Hepatocyte (in vitro differentiated cells): ENCODE data around the gene ACAP3. TPM values are rescaled to one million over a fixed set of nuclear protein-coding genes. Genes with fewer than 3 reads are reported as not detected.

Experiments used
- DNase-seq: peaks from one replicate; pipeline ENCODE4 v3.0.0-alpha.2; 2016; ENCODE audit warnings: low spot score
- H2AFZ ChIP-seq: fragments of 200-600 bp; sonication (generic); 2 replicates; pipeline ENCODE4 v1.6.0; 2016; ENCODE audit warnings: antibody characterized with exemption, mild to moderate bottlenecking
- H3K27ac ChIP-seq: fragments of 200-600 bp; sonication (generic); 2 replicates; pipeline ENCODE4 v1.5.1; 2016; ENCODE audit warnings: mild to moderate bottlenecking
- H3K27me3 ChIP-seq: fragments of 200-600 bp; sonication (generic); 2 replicates; pipeline ENCODE4 v1.6.1; 2016
- H3K36me3 ChIP-seq: fragments of 200-600 bp; sonication (generic); replicated peaks from 2 replicates; pipeline ENCODE4 v1.5.1; 2016; ENCODE audit warnings: low read depth; ENCODE audit not compliant: insufficient read depth
- H3K4me1 ChIP-seq: fragments of 200-600 bp; sonication (generic); 2 replicates; pipeline ENCODE4 v1.5.1; 2016; ENCODE audit warnings: mild to moderate bottlenecking, moderate library complexity; ENCODE audit not compliant: insufficient read depth
- H3K4me2 ChIP-seq: fragments of 200-600 bp; sonication (generic); 2 replicates; pipeline ENCODE4 v1.6.0; 2016
- H3K4me3 ChIP-seq: fragments of 200-600 bp; sonication (generic); 2 replicates; pipeline ENCODE4 v1.5.1; 2016; ENCODE audit warnings: mild to moderate bottlenecking
- H3K79me2 ChIP-seq: fragments of 200-600 bp; sonication (generic); 2 replicates; pipeline ENCODE4 v1.6.0; 2017; ENCODE audit warnings: mild to moderate bottlenecking
- H3K9me2 ChIP-seq: fragments of 200-600 bp; sonication (generic); replicated peaks from 2 replicates; pipeline ENCODE4 v1.6.0; 2017; ENCODE audit warnings: mild to moderate bottlenecking; ENCODE audit not compliant: insufficient read depth
- H3K9me3 ChIP-seq: fragments of 200-600 bp; sonication (generic); 2 replicates; pipeline ENCODE4 v1.5.1; 2016; ENCODE audit warnings: low read depth, mild to moderate bottlenecking
- H4K20me1 ChIP-seq: fragments of 200-600 bp; sonication (generic); 2 replicates; pipeline ENCODE4 v1.6.0; 2016; ENCODE audit warnings: mild to moderate bottlenecking; ENCODE audit not compliant: insufficient read depth, poor library complexity, severe bottlenecking
- CTCF ChIP-seq: fragments of 200-600 bp; sonication (generic); IDR thresholded peaks from 2 replicates; pipeline ENCODE4 v1.5.1; 2016; ENCODE audit warnings: antibody characterized with exemption, mild to moderate bottlenecking; ENCODE audit not compliant: poor library complexity
- EZH2 ChIP-seq: fragments of 200-600 bp; sonication (generic); IDR thresholded peaks from 2 replicates; pipeline ENCODE4 v1.6.1; 2016; ENCODE audit warnings: antibody characterized with exemption, mild to moderate bottlenecking, borderline replicate concordance
- EZH2phosphoT487 ChIP-seq: fragments of 200-600 bp; sonication (generic); IDR thresholded peaks from one replicate; pipeline ENCODE4 v1.6.1; 2018; ENCODE audit warnings: antibody characterized with exemption, mild to moderate bottlenecking, low read depth, moderate library complexity; ENCODE audit not compliant: unreplicated experiment, severe bottlenecking
- WGBS: methylation state at CpG from one replicate; pipeline ENCODE4 v1.1.6; 2016; ENCODE audit warnings: low lambda C conversion rate; ENCODE audit errors: missing lambda C conversion rate; 5-methylcytosine and 5-hydroxymethylcytosine counted together
- polyA plus RNA-seq: library from polyadenylated mRNA; unstranded; fragments of >200 nt; fragmentation: Nextera tagmentation; extraction: Ambion mirVana; gene quantifications from 2 replicates; pipeline ENCODE4 v1.2.1, GENCODE V29; 2016
- total RNA-seq: library from RNA; depleted of rRNA; stranded (reverse); fragments of >200 nt; gene quantifications from 2 replicates; pipeline ENCODE4 v1.2.3, GENCODE V29; 2014

The ACAP3 gene
- total and polyA plus RNA-seq, 2 experiments from 2014 or later, result 56.0 to 87.1 TPM

GRCh38 chr1:1260843-1261560 lies 46.7 kb downstream of the ACAP3 start:
- H3K79me2 ChIP-seq, result peaks cover 21% of the 10 kb centered on the region
- 93% methylated on average over 16 of the region's 16 CpGs for WGBS
- H4K20me1 ChIP-seq, result peaks cover 15% of the 10 kb centered on the region
- H3K9me3 ChIP-seq, result no peaks in the 10 kb centered on the region
- H3K27ac ChIP-seq, result no peak overlapping the region
- no peaks in the 10 kb centered on the region for H3K36me3 ChIP-seq
- no peaks in the 10 kb centered on the region for H3K4me1 ChIP-seq
- H3K4me3 ChIP-seq, result no peak overlapping the region
- TF ChIP-seq EZH2 (no peak), EZH2phosphoT487 (no peak), CTCF (no peak)
- no peaks in the 10 kb centered on the region for H3K27me3 ChIP-seq
- H3K9me2 ChIP-seq, result no peaks in the 10 kb centered on the region
- H2AFZ ChIP-seq, result no peak overlapping the region
- H3K4me2 ChIP-seq, result no peak overlapping the region
- DNase-seq, result no peak

DNA sequence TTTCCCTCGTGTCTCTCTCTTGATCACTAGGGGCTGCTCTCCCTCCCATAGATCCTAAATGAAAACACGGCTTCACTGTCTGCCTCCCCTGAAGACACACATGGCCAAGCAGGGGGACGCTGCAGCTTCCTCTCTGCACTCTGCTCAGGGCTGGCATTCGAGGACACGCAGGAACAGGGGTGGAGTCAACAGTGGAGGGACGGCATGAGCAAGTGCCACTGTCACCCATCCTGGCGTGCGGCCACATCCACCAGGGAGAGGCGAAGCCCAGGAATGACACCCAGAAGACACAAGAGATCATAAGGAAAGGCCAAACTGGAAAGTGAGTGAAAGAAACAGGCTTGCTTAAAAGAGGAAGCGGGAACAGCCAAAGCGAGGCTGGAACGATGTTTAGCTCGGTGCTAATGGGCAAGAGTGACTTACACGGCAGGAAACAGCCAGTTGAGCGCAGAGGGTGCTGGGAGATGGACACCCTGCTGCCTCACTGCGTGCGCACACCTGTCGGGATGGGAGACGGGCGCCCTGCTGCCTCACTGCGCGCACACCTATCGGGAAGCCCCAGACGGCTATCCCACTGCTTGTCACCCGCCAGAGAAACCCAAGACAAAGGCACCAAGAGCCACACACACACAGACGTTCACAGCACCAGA lies 47.7 kb downstream of the ACAP3 start:
- 95% methylated on average over 26 of the region's 26 CpGs for WGBS
- DNase-seq, result no peak

GRCh38 chr1:1259540-1259939 lies 48.2 kb downstream of the ACAP3 start:
- Histone ChIP-seq H3K9me2 (no peaks in the 10 kb centered on the region), H3K36me3 (no peaks in the 10 kb centered on the region), H3K4me2 (no peak overlapping the region), H3K27ac (no peak overlapping the region), H3K27me3 (no peaks in the 10 kb centered on the region), H2AFZ (no peak overlapping the region), H4K20me1 (peaks cover 12% of the 10 kb centered on the region), H3K79me2 (peaks cover 14% of the 10 kb centered on the region), H3K9me3 (no peaks in the 10 kb centered on the region), H3K4me1 (no peaks in the 10 kb centered on the region), H3K4me3 (no peak overlapping the region)
- TF ChIP-seq CTCF, result no peak
- TF ChIP-seq EZH2, result no peak
- TF ChIP-seq EZH2phosphoT487, result no peak
- DNase-seq, result no peak
- 96% methylated on average over 13 of the region's 18 CpGs for WGBS

More for the DNA sequence above, 47.7 kb downstream of the ACAP3 start:
- Histone ChIP-seq H2AFZ (no peak overlapping the region), H3K9me2 (no peaks in the 10 kb centered on the region), H3K27me3 (no peaks in the 10 kb centered on the region), H3K4me3 (no peak overlapping the region), H3K9me3 (no peaks in the 10 kb centered on the region), H3K36me3 (no peaks in the 10 kb centered on the region), H4K20me1 (peaks cover 15% of the 10 kb centered on the region), H3K79me2 (peaks cover 18% of the 10 kb centered on the region), H3K27ac (no peak overlapping the region), H3K4me2 (no peak overlapping the region), H3K4me1 (no peaks in the 10 kb centered on the region)
- TF ChIP-seq EZH2phosphoT487 (no peak), CTCF (no peak), EZH2 (no peak)
